Measurements from ENCODE around the gene ZP1. TPM values are rescaled to one million over a fixed set of nuclear protein-coding genes. Genes with fewer than 3 reads are reported as not detected.

The ZP1 gene
- total RNA-seq, 1 donor, result not detected

DNA sequence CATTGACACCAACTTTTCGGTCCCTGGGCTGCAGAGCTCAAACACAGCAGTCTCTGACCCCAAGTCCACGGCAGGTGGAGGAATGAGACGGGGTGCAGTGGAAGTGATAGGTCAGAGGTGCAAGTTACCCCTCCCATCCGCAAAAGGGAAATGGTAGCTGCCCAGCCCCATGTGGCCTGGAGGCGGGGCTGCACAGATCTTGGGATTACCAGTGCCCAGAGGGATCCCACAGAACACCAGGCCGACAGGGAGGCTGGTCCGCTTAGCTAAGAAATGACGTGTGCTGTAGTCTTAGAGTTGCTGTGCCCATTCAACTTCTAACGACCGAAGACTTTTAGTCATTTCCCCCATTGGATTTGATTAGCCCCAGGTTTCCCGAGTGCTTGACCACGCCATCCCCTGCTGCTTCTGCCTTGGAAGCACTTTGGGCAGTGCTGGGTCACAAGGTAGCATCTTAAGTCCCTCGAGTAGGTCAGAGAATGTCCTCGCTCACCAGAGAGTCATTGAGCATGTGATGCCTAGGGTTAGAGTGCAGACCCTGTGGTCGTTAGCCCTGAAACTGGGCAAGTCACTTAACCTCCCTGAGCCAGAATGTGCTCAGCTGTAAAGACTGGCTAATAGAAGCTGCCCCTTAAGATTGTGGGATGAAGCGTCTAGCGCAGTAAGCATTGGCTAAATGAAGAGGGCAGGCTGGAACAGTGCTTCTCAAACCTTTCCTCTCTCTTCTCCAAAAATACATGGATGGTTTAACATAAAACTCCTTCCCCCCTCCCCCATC lies 15.8 kb upstream of the ZP1 start:
- DNase-seq (ENCODE audit: low read depth), result no peak
- no peak overlapping the region for H3K4me3 ChIP-seq (ENCODE audit: low read depth, low read length)
- TF ChIP-seq, protein P1, sequence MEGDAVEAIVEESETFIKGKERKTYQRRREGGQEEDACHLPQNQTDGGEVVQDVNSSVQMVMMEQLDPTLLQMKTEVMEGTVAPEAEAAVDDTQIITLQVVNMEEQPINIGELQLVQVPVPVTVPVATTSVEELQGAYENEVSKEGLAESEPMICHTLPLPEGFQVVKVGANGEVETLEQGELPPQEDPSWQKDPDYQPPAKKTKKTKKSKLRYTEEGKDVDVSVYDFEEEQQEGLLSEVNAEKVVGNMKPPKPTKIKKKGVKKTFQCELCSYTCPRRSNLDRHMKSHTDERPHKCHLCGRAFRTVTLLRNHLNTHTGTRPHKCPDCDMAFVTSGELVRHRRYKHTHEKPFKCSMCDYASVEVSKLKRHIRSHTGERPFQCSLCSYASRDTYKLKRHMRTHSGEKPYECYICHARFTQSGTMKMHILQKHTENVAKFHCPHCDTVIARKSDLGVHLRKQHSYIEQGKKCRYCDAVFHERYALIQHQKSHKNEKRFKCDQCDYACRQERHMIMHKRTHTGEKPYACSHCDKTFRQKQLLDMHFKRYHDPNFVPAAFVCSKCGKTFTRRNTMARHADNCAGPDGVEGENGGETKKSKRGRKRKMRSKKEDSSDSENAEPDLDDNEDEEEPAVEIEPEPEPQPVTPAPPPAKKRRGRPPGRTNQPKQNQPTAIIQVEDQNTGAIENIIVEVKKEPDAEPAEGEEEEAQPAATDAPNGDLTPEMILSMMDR (IDR thresholded peaks at IDR 0.05; ENCODE audit: insufficient read depth, low read length), result no peak

DNA sequence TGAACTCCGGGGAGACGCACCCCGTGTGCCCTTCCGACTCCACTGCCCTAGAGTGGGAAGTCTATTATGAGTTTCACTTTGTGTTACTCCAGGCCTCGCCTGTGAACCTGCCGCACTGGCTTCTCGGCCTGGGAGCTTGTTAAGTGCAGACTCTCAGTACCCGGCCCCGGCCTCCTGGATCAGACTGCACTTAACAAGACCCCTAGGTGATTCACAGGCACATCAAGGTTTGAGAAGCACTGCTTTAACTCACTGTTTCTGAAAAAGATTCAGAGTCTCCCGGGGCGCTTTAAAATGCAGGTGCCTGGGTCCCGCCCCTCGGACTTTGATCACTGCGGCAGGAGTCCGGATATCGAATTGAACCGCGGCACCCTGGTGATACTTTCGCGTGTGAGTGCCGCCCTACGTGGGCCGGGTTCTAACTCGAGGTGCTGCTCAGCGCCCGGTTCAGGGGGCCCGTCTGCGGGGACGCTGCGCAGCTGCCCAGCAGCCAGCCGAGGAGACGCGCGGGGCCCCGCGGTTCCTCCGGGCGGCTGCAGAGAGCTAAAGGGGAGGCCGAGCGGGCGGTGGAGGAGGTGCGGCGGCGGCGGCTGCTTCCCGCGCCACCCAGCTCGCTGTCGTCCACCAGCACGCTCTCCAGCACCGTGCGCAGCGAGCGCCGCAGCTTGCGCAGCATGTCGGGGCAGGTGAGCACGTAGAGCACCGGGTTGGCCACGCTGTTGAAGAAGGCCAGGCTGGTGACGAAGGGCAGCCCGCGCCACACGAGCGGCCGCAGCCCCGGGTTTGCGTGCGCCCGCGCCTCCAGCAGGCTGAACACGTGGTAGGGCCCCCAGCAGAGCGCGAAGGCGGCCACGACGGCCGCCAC lies 15.0 kb upstream of the ZP1 start:
- H3K4me3 ChIP-seq (ENCODE audit: low read depth, low read length), result no peak overlapping the region
- TF ChIP-seq, protein P1 (IDR thresholded peaks at IDR 0.05; ENCODE audit: insufficient read depth, low read length), result no peak
- no peak for DNase-seq (ENCODE audit: low read depth)

DNA sequence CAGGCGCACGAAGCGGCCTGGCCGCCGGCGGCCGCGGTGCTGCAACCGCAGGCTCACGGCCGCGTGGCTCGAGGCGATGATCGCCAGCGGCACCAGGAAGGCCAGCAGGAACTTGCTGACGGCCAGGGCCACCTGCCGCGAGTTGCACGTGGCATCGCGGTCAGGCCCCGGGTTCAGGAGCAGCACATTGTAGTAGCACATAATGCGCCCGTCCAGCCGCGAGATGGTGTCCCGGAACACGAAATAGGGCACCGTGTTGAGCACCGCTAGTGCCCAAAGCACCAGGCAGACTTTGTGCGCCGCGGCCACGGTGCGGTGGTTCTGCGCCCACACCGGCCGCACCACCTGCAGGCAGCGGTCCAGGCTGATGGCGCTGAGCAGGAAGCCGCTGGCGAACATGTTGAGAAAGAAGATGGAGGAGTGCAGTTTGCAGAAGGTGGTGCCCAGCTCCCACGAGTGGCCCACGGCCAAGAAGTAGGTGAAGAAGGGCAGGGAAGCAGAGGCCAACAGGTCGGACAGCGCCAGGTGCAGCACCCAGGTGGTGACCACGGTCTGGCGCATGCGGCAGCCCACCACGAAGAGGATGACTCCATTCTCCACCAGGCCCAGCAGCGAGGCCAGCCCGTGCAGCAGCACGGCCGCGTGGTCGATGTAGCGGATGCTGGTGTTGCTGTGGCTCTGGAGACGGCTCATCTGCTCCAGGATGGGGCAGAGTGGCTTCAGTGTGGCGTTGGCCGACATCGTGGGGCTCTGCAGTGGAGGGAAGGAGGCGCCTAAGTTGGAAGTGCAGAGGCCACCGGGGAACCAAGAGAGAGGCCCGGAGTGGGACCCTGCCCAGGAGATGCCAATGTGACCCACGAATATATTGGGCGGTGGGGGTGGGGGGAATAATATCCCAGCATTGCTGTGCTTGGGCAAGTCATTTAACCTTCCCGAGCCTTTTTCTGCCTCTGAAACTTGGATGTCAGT lies 14.1 kb upstream of the ZP1 start:
- TF ChIP-seq, protein P1 (IDR thresholded peaks at IDR 0.05; ENCODE audit: insufficient read depth, low read length), result no peak
- DNase-seq (ENCODE audit: low read depth), result no peak
- H3K4me3 ChIP-seq (ENCODE audit: low read depth, low read length), result no peak overlapping the region

DNA sequence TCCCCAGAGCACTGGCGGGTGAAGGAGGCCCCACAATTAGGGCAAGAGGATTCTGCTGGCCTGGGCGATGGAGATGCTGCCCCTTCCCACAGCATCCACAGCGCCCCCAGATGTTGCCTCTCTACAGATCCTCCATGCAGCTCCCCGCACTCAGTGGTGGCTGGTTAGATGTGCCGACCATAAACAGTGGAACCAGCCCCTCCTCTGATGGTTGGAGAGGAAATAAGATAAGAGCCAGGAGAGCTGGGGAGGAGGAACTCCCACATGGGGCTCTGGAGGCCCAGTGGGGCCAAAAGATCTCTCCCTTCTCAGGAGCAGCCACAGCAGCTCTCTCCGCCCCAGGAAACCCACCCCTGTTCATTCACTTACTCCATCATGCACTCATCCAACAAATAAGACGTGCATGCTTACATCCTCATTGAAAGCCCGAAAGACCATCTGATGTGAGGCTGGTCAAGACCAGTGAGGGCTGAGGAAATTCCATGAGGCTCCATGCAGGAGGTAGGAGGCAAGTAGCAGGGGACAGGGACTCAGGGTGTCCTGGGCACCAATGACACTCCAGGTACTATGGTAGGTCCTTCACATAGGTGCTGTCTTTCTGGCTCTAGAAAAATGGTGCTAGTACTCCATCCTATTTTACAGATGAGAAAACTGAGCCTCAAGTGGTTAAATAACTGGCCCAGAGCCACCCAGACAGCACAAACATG lies 13.0 kb upstream of the ZP1 start:
- no peak for DNase-seq (ENCODE audit: low read depth)
- TF ChIP-seq, protein P1 (IDR thresholded peaks at IDR 0.05; ENCODE audit: insufficient read depth, low read length), result no peak
- H3K4me3 ChIP-seq (ENCODE audit: low read depth, low read length), result no peak overlapping the region

DNA sequence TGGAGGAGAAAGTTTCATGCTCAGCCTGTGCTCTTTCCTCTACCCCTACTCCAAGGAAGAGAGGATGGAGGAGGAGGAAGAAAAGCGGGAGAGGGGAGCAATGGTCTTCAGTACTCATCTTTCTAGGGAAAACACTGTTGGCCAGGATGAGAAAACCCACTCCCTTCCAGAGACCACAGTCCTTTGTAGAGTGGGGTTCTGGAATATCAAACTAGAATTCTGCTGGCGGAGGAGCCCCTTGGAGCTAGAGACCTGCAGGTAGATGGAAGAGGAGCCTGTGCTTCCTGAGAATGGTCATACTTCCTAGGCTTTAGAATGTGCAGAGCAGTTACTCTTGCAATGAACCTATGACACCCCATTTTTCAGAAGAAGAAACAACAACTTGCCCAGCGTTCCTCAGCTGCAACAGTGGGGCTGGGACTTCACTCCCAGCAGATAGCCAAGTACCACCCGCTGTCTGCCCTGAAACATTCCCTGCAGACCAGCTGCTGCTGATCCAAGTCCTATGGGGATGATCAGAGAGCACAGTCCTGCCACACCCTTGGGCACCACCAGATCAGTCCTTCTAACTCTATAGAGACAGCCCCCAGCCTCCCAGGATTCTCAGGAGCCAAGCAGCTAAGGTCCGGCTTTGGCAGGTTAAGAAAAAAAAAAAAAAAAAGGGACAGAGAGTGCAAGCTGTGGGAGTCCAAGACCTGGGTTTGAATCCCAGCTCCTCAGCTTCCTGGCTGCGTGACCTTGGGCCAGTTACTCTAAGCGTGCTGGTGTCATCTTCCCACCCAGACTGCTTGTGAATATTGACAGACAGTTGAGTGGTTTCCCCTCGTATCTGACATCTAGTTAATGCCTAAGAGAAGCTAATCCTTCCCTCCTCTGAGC lies 12.3 kb upstream of the ZP1 start:
- TF ChIP-seq, protein P1 (IDR thresholded peaks at IDR 0.05; ENCODE audit: insufficient read depth, low read length), result no peak

More for the DNA sequence above, 12.3 kb upstream of the ZP1 start:
- H3K4me3 ChIP-seq (ENCODE audit: low read depth, low read length), result no peak overlapping the region
- DNase-seq (ENCODE audit: low read depth), result peak; percentile 12

All from fibroblast of the aortic adventitia (primary cell).